ENCODE data around the gene DCN.

- TF ChIP-seq CTCF (IDR thresholded peaks at IDR 0.05) (no peak), POLR2A (IDR thresholded peaks at IDR 0.05) (no peak)
Measured at GRCh38 chr12:91202390-91202789, 19.8 kb upstream of the DCN start.
